Peyer's patch (tissue), 4 donors: ENCODE data around the gene GFPT2.

Experiments
- CTCF ChIP-seq, 6 experiments: fragments of 450-650 bp in 4 of 6; fragments of 200-600 bp in 2 of 6; sonication (generic) in 1 of 6; IDR thresholded peaks; one replicate each; pipeline ENCODE4 v1.5.1; 2017 to 2019; ENCODE audit warnings: antibody characterized with exemption in 6 of 6, mild to moderate bottlenecking in 3 of 6, moderate library complexity in 1 of 6
- POLR2A ChIP-seq, 2 donors: fragments of 450-650 bp; IDR thresholded peaks; one replicate each; pipeline ENCODE4 v1.5.1; 2017; ENCODE audit warnings: antibody characterized with exemption in 2 of 2, mild to moderate bottlenecking in 2 of 2, moderate library complexity in 2 of 2

- TF ChIP-seq CTCF (IDR thresholded peaks at IDR 0.05) (no peak), POLR2A (IDR thresholded peaks at IDR 0.05) (no peak)
Measured at GRCh38 chr5:180375955-180376354, 22.8 kb upstream of the GFPT2 start.
